Measurements from ENCODE around the gene RALB. TPM values are rescaled to one million over a fixed set of nuclear protein-coding genes. Genes with fewer than 3 reads are reported as not detected.
A peak's percentile ranks its signal among the peaks of the same experiment; 100 is the strongest.

The RALB gene
- total and polyA plus RNA-seq, 2 experiments from 2014 or later = 15.2 to 17.4 TPM

DNA sequence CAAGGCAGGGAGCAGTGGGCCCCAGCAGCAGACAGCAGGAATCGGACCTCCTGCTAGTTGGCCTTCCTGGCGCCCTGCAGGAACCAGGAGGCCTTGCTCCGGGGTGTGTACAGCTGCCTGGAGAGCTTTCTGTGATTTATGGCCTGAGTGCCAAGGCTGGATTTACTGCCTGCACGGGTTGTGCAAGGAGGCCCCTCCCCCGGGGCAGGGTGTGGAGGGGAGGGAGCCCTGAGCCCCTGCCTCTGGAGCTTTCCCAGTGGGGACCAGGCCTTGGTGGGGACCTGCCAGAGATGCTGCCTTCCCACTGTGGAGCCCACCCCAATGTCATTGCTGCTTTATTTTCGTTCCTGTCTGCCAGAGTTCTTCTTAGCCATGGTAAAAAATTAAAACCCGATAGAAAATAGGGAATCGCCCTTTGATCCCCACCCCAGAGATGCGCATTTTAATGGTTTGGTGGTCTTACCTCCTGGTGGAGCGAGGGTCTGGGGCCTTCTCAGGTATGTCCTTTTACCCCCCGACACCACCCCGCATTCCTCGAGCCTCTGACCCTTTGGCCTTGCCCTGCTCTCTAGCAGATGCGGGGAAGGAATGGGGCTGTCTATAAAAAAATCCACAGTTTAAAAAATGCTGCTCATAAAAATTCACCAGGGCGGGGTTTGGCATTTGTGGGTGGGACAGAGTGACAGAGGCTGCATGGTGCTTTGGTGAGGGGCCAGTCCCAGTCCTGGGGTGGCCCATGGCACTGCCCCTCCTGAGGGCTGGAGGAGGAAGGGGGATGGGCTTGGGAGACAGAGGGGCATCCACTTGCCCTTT, 6.9 kb upstream of the RALB start:
- ATAC-seq (no peak; the same call in 2 of the 3 replicates), DNase-seq (ENCODE audit: low spot score) (no peak)
- Mint-ChIP-seq H3K9me3 (no peaks in the 10 kb centered on the region; the same call in 2 of the 3 replicates), H3K4me3 (no peak overlapping the region), H3K4me1 (peaks cover 37% of the 10 kb centered on the region), H3K27me3 (ENCODE audit: insufficient read depth, low read depth, poor library complexity) (peaks cover 22% of the 10 kb centered on the region), H3K27ac (no peak overlapping the region), H3K36me3 (ENCODE audit: low read depth) (0 out of 3 replicates have a peak, but pooled peaks cover 3% of the 10 kb centered on the region)
- Histone ChIP-seq H3K36me3 (ENCODE audit: insufficient read depth) (no peaks in the 10 kb centered on the region), H3K4me3 (no peak overlapping the region), H3K4me2 (peak overlapping the region; percentile 32; the same call in 1 of the 2 replicates), H3K9me2 (ENCODE audit: insufficient read depth) (no peaks in the 10 kb centered on the region), H4K20me1 (replicated peaks; ENCODE audit: insufficient read depth) (no peaks in the 10 kb centered on the region), H2AFZ (peak overlapping the region; percentile 52; the same call in 1 of the 2 replicates), H3K27me3 (ENCODE audit: insufficient read depth) (peaks cover 18% of the 10 kb centered on the region), H3K79me2 (replicated peaks; ENCODE audit: insufficient read depth) (no peaks in the 10 kb centered on the region), H3K27ac (ENCODE audit: low read depth) (no peak overlapping the region), H3K4me1 (ENCODE audit: insufficient read depth) (peaks cover 18% of the 10 kb centered on the region; the same call in 1 of the 2 replicates), H3F3A (replicated peaks; ENCODE audit: low read depth) (no peaks in the 10 kb centered on the region)
- TF ChIP-seq NANOG (IDR thresholded peaks at IDR 0.05; ENCODE audit: borderline replicate concordance) (no peak), ZNF114 (CRISPR knock-in tag; IDR thresholded peaks at IDR 0.05) (no peak), EZH2 (IDR thresholded peaks at IDR 0.05; ENCODE audit: low read depth, unreplicated experiment) (no peak), POLR2AphosphoS5 (IDR thresholded peaks at IDR 0.05; ENCODE audit: low read depth) (no peak), JUNB (IDR thresholded peaks at IDR 0.05; ENCODE audit: unreplicated experiment) (no peak), EZH2phosphoT487 (IDR thresholded peaks at IDR 0.05; ENCODE audit: unreplicated experiment) (no peak), ZNF331 (CRISPR knock-in tag; IDR thresholded peaks at IDR 0.05; ENCODE audit: low read depth) (no peak)
- TF ChIP-seq, protein P1, sequence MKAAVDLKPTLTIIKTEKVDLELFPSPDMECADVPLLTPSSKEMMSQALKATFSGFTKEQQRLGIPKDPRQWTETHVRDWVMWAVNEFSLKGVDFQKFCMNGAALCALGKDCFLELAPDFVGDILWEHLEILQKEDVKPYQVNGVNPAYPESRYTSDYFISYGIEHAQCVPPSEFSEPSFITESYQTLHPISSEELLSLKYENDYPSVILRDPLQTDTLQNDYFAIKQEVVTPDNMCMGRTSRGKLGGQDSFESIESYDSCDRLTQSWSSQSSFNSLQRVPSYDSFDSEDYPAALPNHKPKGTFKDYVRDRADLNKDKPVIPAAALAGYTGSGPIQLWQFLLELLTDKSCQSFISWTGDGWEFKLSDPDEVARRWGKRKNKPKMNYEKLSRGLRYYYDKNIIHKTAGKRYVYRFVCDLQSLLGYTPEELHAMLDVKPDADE (IDR thresholded peaks at IDR 0.05) = no peak
- TF ChIP-seq, protein P2, sequence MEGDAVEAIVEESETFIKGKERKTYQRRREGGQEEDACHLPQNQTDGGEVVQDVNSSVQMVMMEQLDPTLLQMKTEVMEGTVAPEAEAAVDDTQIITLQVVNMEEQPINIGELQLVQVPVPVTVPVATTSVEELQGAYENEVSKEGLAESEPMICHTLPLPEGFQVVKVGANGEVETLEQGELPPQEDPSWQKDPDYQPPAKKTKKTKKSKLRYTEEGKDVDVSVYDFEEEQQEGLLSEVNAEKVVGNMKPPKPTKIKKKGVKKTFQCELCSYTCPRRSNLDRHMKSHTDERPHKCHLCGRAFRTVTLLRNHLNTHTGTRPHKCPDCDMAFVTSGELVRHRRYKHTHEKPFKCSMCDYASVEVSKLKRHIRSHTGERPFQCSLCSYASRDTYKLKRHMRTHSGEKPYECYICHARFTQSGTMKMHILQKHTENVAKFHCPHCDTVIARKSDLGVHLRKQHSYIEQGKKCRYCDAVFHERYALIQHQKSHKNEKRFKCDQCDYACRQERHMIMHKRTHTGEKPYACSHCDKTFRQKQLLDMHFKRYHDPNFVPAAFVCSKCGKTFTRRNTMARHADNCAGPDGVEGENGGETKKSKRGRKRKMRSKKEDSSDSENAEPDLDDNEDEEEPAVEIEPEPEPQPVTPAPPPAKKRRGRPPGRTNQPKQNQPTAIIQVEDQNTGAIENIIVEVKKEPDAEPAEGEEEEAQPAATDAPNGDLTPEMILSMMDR (conservative IDR thresholded peaks at IDR 0.05; ENCODE audit: low read depth in 2 of 2) = no peak
- TF ChIP-seq, protein P3, sequence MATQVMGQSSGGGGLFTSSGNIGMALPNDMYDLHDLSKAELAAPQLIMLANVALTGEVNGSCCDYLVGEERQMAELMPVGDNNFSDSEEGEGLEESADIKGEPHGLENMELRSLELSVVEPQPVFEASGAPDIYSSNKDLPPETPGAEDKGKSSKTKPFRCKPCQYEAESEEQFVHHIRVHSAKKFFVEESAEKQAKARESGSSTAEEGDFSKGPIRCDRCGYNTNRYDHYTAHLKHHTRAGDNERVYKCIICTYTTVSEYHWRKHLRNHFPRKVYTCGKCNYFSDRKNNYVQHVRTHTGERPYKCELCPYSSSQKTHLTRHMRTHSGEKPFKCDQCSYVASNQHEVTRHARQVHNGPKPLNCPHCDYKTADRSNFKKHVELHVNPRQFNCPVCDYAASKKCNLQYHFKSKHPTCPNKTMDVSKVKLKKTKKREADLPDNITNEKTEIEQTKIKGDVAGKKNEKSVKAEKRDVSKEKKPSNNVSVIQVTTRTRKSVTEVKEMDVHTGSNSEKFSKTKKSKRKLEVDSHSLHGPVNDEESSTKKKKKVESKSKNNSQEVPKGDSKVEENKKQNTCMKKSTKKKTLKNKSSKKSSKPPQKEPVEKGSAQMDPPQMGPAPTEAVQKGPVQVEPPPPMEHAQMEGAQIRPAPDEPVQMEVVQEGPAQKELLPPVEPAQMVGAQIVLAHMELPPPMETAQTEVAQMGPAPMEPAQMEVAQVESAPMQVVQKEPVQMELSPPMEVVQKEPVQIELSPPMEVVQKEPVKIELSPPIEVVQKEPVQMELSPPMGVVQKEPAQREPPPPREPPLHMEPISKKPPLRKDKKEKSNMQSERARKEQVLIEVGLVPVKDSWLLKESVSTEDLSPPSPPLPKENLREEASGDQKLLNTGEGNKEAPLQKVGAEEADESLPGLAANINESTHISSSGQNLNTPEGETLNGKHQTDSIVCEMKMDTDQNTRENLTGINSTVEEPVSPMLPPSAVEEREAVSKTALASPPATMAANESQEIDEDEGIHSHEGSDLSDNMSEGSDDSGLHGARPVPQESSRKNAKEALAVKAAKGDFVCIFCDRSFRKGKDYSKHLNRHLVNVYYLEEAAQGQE (IDR thresholded peaks at IDR 0.05; ENCODE audit: unreplicated experiment) = no peak
- TF ChIP-seq, protein P4, sequence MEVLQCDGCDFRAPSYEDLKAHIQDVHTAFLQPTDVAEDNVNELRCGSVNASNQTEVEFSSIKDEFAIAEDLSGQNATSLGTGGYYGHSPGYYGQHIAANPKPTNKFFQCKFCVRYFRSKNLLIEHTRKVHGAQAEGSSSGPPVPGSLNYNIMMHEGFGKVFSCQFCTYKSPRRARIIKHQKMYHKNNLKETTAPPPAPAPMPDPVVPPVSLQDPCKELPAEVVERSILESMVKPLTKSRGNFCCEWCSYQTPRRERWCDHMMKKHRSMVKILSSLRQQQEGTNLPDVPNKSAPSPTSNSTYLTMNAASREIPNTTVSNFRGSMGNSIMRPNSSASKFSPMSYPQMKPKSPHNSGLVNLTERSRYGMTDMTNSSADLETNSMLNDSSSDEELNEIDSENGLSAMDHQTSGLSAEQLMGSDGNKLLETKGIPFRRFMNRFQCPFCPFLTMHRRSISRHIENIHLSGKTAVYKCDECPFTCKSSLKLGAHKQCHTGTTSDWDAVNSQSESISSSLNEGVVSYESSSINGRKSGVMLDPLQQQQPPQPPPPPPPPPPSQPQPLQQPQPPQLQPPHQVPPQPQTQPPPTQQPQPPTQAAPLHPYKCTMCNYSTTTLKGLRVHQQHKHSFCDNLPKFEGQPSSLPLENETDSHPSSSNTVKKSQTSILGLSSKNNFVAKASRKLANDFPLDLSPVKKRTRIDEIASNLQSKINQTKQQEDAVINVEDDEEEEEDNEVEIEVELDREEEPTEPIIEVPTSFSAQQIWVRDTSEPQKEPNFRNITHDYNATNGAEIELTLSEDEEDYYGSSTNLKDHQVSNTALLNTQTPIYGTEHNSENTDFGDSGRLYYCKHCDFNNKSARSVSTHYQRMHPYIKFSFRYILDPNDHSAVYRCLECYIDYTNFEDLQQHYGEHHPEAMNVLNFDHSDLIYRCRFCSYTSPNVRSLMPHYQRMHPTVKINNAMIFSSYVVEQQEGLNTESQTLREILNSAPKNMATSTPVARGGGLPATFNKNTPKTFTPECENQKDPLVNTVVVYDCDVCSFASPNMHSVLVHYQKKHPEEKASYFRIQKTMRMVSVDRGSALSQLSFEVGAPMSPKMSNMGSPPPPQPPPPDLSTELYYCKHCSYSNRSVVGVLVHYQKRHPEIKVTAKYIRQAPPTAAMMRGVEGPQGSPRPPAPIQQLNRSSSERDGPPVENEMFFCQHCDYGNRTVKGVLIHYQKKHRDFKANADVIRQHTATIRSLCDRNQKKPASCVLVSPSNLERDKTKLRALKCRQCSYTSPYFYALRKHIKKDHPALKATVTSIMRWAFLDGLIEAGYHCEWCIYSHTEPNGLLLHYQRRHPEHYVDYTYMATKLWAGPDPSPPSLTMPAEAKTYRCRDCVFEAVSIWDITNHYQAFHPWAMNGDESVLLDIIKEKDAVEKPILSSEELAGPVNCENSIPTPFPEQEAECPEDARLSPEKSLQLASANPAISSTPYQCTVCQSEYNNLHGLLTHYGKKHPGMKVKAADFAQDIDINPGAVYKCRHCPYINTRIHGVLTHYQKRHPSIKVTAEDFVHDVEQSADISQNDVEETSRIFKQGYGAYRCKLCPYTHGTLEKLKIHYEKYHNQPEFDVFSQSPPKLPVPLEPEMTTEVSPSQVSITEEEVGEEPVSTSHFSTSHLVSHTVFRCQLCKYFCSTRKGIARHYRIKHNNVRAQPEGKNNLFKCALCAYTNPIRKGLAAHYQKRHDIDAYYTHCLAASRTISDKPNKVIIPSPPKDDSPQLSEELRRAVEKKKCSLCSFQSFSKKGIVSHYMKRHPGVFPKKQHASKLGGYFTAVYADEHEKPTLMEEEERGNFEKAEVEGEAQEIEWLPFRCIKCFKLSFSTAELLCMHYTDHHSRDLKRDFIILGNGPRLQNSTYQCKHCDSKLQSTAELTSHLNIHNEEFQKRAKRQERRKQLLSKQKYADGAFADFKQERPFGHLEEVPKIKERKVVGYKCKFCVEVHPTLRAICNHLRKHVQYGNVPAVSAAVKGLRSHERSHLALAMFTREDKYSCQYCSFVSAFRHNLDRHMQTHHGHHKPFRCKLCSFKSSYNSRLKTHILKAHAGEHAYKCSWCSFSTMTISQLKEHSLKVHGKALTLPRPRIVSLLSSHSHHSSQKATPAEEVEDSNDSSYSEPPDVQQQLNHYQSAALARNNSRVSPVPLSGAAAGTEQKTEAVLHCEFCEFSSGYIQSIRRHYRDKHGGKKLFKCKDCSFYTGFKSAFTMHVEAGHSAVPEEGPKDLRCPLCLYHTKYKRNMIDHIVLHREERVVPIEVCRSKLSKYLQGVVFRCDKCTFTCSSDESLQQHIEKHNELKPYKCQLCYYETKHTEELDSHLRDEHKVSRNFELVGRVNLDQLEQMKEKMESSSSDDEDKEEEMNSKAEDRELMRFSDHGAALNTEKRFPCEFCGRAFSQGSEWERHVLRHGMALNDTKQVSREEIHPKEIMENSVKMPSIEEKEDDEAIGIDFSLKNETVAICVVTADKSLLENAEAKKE (CRISPR knock-in tag; IDR thresholded peaks at IDR 0.05) = no peak

Measured in GM23338 (cell line).